HCT116 (cell line): ENCODE results near the gene GSTO1. TPM values are rescaled to one million over a fixed set of nuclear protein-coding genes. Genes with fewer than 3 reads are reported as not detected.

Experiments used
- ATAC-seq: fragments of 200-7000 bp; cut with Tn5 transposase; 2 replicates; pipeline ENCODE4 v1.9.1; 2020; ENCODE audit warnings: mild to moderate bottlenecking, moderate library complexity
- BruUV-seq: library from RNA; stranded (reverse); fragments of 400-500 nt; replicated peaks from 2 replicates; lab custom pipeline; 2021; lab: Mats Ljungman, UMichigan
- CTCF ChIA-PET: fragments of 300-600 bp; sonication (Branson Sonifier 250); formaldehyde crosslinking; loops from one replicate; lab custom pipeline; 2021; ENCODE audit warnings: antibody characterized with exemption; lab: Charles Lee
- POLR2A ChIA-PET: fragments of 300-600, 350-600 bp; sonication (Branson Sonifier 250); formaldehyde crosslinking; loops from one replicate; lab custom pipeline; 2021; ENCODE audit warnings: antibody characterized with exemption; lab: Charles Lee
- RAD21 ChIA-PET, 2 experiments: fragments of 300-600 bp; sonication (Branson Sonifier 250); formaldehyde crosslinking; loops; one replicate each; lab custom pipeline; 2023; ENCODE audit warnings: low total read pairs in 2 of 2; ENCODE audit not compliant: uncharacterized antibody in 2 of 2, unreplicated experiment in 2 of 2, low non-redundant PET in 1 of 2; lab: Charles Lee
- DNase-seq: peaks from one replicate; pipeline ENCODE4 v3.0.0-alpha.2; 2010; ENCODE audit warnings: low read depth, low spot score
- H2AFZ ChIP-seq: fragments of 200-600 bp; shearing (Covaris generic), sonication (generic); 2 replicates; pipeline ENCODE4 v1.6.1; 2017; ENCODE audit warnings: low read depth, mixed run types, mixed read lengths, antibody characterized with exemption, low read length; ENCODE audit not compliant: poor library complexity, severe bottlenecking
- H3K27ac ChIP-seq: 2 replicates; pipeline ENCODE4 v1.5.1; 2012; ENCODE audit warnings: low read depth, low read length
- H3K27me3 ChIP-seq: fragments of 200-600 bp; sonication (generic); 2 replicates; pipeline ENCODE4 v1.6.1; 2016; ENCODE audit warnings: mixed run types, low read length, mixed read lengths; ENCODE audit not compliant: insufficient read depth
- H3K36me3 ChIP-seq, 2 experiments: fragments of 200-500 bp in 1 of 2; fragments of 200-600 bp in 1 of 2; sonication (Bioruptor generic) in 1 of 2; sonication (generic) in 1 of 2; 2 replicates each; pipeline versions ENCODE4 v1.5.1 to v1.6.1; 2014 to 2016; ENCODE audit warnings: low read length in 2 of 2, inconsistent platforms in 1 of 2, mixed read lengths in 1 of 2, mixed run types in 1 of 2; ENCODE audit not compliant: insufficient read depth in 2 of 2, control insufficient read depth in 1 of 2
- H3K4me1 ChIP-seq, 2 experiments: fragments of 200-600 bp in 1 of 2; sonication (generic) in 1 of 2; 2 replicates each; pipeline versions ENCODE4 v1.5.1 to v1.6.1; 2012 to 2017; ENCODE audit warnings: low read length in 2 of 2, inconsistent platforms in 1 of 2, mild to moderate bottlenecking in 1 of 2, mixed read lengths in 1 of 2, mixed run types in 1 of 2, moderate library complexity in 1 of 2; ENCODE audit not compliant: insufficient read depth in 2 of 2, control insufficient read depth in 1 of 2
- H3K4me2 ChIP-seq: fragments of 200-600 bp; sonication (generic); 2 replicates; pipeline ENCODE4 v1.6.1; 2017; ENCODE audit warnings: mixed run types, low read length, mixed read lengths
- H3K4me3 ChIP-seq, 2 experiments: fragments of 200-600 bp in 1 of 2; sonication (generic) in 1 of 2; replicated peaks in 1 of 2; 2 replicates each; pipeline ENCODE4 v1.5.1; 2011 to 2016; ENCODE audit warnings: low read length in 2 of 2, control low read depth in 1 of 2, low read depth in 1 of 2, mild to moderate bottlenecking in 1 of 2, mixed read lengths in 1 of 2, mixed run types in 1 of 2
- H3K79me2 ChIP-seq: fragments of 200-600 bp; sonication (generic); 2 replicates; pipeline ENCODE4 v1.6.1; 2017; ENCODE audit warnings: mild to moderate bottlenecking, mixed run types, low read length, moderate library complexity, mixed read lengths; ENCODE audit not compliant: insufficient read depth
- H3K9ac ChIP-seq: fragments of 200-600 bp; sonication (generic); 2 replicates; pipeline ENCODE4 v1.6.1; 2016; ENCODE audit warnings: low read length, mixed read lengths
- H3K9me2 ChIP-seq: fragments of 200-600 bp; sonication (generic), shearing (Covaris generic); 2 replicates; pipeline ENCODE4 v1.6.1; 2017; ENCODE audit warnings: mixed run types, mild to moderate bottlenecking, moderate library complexity; ENCODE audit not compliant: insufficient read depth
- H3K9me3 ChIP-seq, 2 experiments: fragments of 200-500 bp in 1 of 2; fragments of 200-600 bp in 1 of 2; sonication (Bioruptor generic) in 1 of 2; sonication (generic) in 1 of 2; 2 replicates each; pipeline ENCODE4 v1.6.1; 2014 to 2017; ENCODE audit warnings: low read length in 2 of 2, mixed read lengths in 2 of 2, inconsistent platforms in 1 of 2, low read depth in 1 of 2, mild to moderate bottlenecking in 1 of 2, mixed run types in 1 of 2, moderate library complexity in 1 of 2; ENCODE audit not compliant: control insufficient read depth in 1 of 2, insufficient read depth in 1 of 2
- H4K20me1 ChIP-seq: fragments of 200-600 bp; sonication (generic), shearing (Covaris generic); 2 replicates; pipeline ENCODE4 v1.6.1; 2017; ENCODE audit warnings: mixed run types, mild to moderate bottlenecking, moderate library complexity; ENCODE audit not compliant: insufficient read depth
- CBX3 ChIP-seq: IDR thresholded peaks from 2 replicates; pipeline ENCODE4 v1.6.1; 2012; ENCODE audit warnings: low read depth
- CEBPB ChIP-seq: IDR thresholded peaks from 2 replicates; pipeline ENCODE4 v1.6.1; 2012; ENCODE audit warnings: low read depth
- CTCF ChIP-seq, 3 experiments: fragments of 200-600 bp in 1 of 3; sonication (generic) in 1 of 3; IDR thresholded peaks in 2 of 3; conservative IDR thresholded peaks in 1 of 3; 2 replicates each; pipeline ENCODE4 v1.5.1; 2012 to 2017; ENCODE audit warnings: low read depth in 2 of 3, low read length in 2 of 3, antibody characterized with exemption in 1 of 3, borderline replicate concordance in 1 of 3, control low read depth in 1 of 3, mild to moderate bottlenecking in 1 of 3, mixed read lengths in 1 of 3, mixed run types in 1 of 3, moderate library complexity in 1 of 3; ENCODE audit not compliant: insufficient read depth in 1 of 3
- EGR1 ChIP-seq: IDR thresholded peaks from 2 replicates; pipeline ENCODE4 v1.6.1; 2012; ENCODE audit warnings: low read depth
- ELF1 ChIP-seq: IDR thresholded peaks from 2 replicates; pipeline ENCODE4 v1.6.1; 2012; ENCODE audit warnings: low read depth, borderline replicate concordance
- EZH2 ChIP-seq: fragments of 200-600 bp; sonication (generic); IDR thresholded peaks from 2 replicates; pipeline ENCODE4 v1.6.1; 2017; ENCODE audit warnings: antibody characterized with exemption, mixed run types
- EZH2phosphoT487 ChIP-seq: fragments of 200-600 bp; IDR thresholded peaks from 2 replicates; pipeline ENCODE4 v1.6.1; 2018; ENCODE audit warnings: antibody characterized with exemption, borderline replicate concordance
- FOSL1 ChIP-seq: IDR thresholded peaks from 2 replicates; pipeline ENCODE4 v1.6.1; 2012; ENCODE audit warnings: low read depth
- MAX ChIP-seq: IDR thresholded peaks from 2 replicates; pipeline ENCODE4 v1.6.1; 2012
- POLR2A ChIP-seq: IDR thresholded peaks from 2 replicates; pipeline ENCODE4 v1.7.0; 2011; ENCODE audit warnings: borderline replicate concordance; ENCODE audit not compliant: insufficient read depth, insufficient read length; ENCODE audit errors: extremely low read depth
- RAD21 ChIP-seq: IDR thresholded peaks from 2 replicates; pipeline ENCODE4 v1.6.1; 2012; ENCODE audit warnings: low read depth, mild to moderate bottlenecking
- SIN3A ChIP-seq: IDR thresholded peaks from 2 replicates; pipeline ENCODE4 v1.6.1; 2012; ENCODE audit warnings: low read depth
- SRF ChIP-seq: IDR thresholded peaks from 2 replicates; pipeline ENCODE4 v1.6.1; 2012; ENCODE audit warnings: low read depth
- TCF7L2 ChIP-seq: IDR thresholded peaks from 2 replicates; pipeline ENCODE4 v1.7.0; 2011; ENCODE audit warnings: borderline replicate concordance, inconsistent platforms; ENCODE audit not compliant: insufficient read depth, insufficient read length; ENCODE audit errors: extremely low read depth
- YY1 ChIP-seq: IDR thresholded peaks from 2 replicates; pipeline ENCODE4 v1.6.1; 2011; ENCODE audit warnings: low read length, low read depth, moderate library complexity, mild to moderate bottlenecking; ENCODE audit not compliant: insufficient replicate concordance; ENCODE audit errors: extremely low read depth
- ZFX ChIP-seq: fragments of 450-650 bp; IDR thresholded peaks from 2 replicates; pipeline ENCODE4 v1.6.1; 2017
- intact Hi-C: fragments of 100-400 bp; cut with micrococcal nuclease; formaldehyde crosslinking; loops from 2 replicates; pipeline ENCODE4 v1.10.0; 2022
- total RNA-seq: library from RNA; stranded (reverse); gene quantifications from one replicate; pipeline ENCODE4 v1.2.1, GENCODE V29; 2021; ENCODE audit not compliant: unreplicated experiment
- TF ChIP-seq, protein P1 (sequence below): IDR thresholded peaks from 2 replicates; pipeline ENCODE4 v1.6.1; 2012
- TF ChIP-seq, protein P2 (sequence below): IDR thresholded peaks from 2 replicates; pipeline ENCODE4 v1.6.1; 2012; ENCODE audit warnings: low read depth
- TF ChIP-seq, protein P3 (sequence below): IDR thresholded peaks from 2 replicates; pipeline ENCODE4 v1.6.1; 2011; ENCODE audit warnings: mild to moderate bottlenecking, low read length, moderate library complexity; ENCODE audit not compliant: insufficient replicate concordance; ENCODE audit errors: extremely low read depth

Gene GSTO1
- total RNA-seq, 1 experiment from 2014 or later = 179 TPM

- CTCF ChIA-PET = no interaction called here
- H3K9ac ChIP-seq = no peak overlapping the region
- H3K9me2 ChIP-seq = no peaks in the 10 kb centered on the region
- peaks cover 22% of the 10 kb centered on the region; the same call in 1 of the 2 replicates for H3K79me2 ChIP-seq
- RAD21 ChIA-PET = no interaction called here
- POLR2A ChIA-PET = no interaction called here
- H3K4me1 ChIP-seq = peaks cover 4 to 18% of the 10 kb centered on the region in 2 experiments
- no peak overlapping the region for H3K27ac ChIP-seq
- no peak overlapping the region for H2AFZ ChIP-seq
- H3K9me3 ChIP-seq = no peaks in the 10 kb centered on the region
- H4K20me1 ChIP-seq = no peaks in the 10 kb centered on the region
- no peak overlapping the region for H3K4me2 ChIP-seq
- intact Hi-C loops = no loop called here
- BruUV-seq = no TSS peak
- H3K27me3 ChIP-seq = no peaks in the 10 kb centered on the region
- DNase-seq (no peak), ATAC-seq (no peak)
- peaks cover 16 to 22% of the 10 kb centered on the region in 2 experiments; a peak in 3 of 4 replicates for H3K36me3 ChIP-seq
- H3K4me3 ChIP-seq = no peak overlapping the region
- TF ChIP-seq RAD21 = no peak
- TF ChIP-seq YY1 = no peak
- TF ChIP-seq MAX = no peak
- no peak for TF ChIP-seq FOSL1
- TF ChIP-seq SIN3A = no peak
- no peak for TF ChIP-seq CEBPB
- no peak for TF ChIP-seq ELF1
- no peak for TF ChIP-seq CBX3
- TF ChIP-seq, protein P1, sequence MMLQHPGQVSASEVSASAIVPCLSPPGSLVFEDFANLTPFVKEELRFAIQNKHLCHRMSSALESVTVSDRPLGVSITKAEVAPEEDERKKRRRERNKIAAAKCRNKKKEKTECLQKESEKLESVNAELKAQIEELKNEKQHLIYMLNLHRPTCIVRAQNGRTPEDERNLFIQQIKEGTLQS = no peak
- TF ChIP-seq SRF = no peak
- no peak for TF ChIP-seq POLR2A
- no peak for TF ChIP-seq EZH2phosphoT487
- TF ChIP-seq ZFX = no peak
- no peak for TF ChIP-seq EZH2
- TF ChIP-seq TCF7L2 = no peak
- no peak for TF ChIP-seq EGR1
- no peak for TF ChIP-seq CTCF (IDR thresholded peaks at IDR 0.05 in 2 of 3, conservative IDR thresholded peaks at IDR 0.05 in 1 of 3; ENCODE audit: borderline replicate concordance in 1 of 3, insufficient read depth in 1 of 3, low read depth in 2 of 3, low read length in 2 of 3)
- TF ChIP-seq, protein P2, sequence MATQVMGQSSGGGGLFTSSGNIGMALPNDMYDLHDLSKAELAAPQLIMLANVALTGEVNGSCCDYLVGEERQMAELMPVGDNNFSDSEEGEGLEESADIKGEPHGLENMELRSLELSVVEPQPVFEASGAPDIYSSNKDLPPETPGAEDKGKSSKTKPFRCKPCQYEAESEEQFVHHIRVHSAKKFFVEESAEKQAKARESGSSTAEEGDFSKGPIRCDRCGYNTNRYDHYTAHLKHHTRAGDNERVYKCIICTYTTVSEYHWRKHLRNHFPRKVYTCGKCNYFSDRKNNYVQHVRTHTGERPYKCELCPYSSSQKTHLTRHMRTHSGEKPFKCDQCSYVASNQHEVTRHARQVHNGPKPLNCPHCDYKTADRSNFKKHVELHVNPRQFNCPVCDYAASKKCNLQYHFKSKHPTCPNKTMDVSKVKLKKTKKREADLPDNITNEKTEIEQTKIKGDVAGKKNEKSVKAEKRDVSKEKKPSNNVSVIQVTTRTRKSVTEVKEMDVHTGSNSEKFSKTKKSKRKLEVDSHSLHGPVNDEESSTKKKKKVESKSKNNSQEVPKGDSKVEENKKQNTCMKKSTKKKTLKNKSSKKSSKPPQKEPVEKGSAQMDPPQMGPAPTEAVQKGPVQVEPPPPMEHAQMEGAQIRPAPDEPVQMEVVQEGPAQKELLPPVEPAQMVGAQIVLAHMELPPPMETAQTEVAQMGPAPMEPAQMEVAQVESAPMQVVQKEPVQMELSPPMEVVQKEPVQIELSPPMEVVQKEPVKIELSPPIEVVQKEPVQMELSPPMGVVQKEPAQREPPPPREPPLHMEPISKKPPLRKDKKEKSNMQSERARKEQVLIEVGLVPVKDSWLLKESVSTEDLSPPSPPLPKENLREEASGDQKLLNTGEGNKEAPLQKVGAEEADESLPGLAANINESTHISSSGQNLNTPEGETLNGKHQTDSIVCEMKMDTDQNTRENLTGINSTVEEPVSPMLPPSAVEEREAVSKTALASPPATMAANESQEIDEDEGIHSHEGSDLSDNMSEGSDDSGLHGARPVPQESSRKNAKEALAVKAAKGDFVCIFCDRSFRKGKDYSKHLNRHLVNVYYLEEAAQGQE = no peak
- TF ChIP-seq, protein P3, sequence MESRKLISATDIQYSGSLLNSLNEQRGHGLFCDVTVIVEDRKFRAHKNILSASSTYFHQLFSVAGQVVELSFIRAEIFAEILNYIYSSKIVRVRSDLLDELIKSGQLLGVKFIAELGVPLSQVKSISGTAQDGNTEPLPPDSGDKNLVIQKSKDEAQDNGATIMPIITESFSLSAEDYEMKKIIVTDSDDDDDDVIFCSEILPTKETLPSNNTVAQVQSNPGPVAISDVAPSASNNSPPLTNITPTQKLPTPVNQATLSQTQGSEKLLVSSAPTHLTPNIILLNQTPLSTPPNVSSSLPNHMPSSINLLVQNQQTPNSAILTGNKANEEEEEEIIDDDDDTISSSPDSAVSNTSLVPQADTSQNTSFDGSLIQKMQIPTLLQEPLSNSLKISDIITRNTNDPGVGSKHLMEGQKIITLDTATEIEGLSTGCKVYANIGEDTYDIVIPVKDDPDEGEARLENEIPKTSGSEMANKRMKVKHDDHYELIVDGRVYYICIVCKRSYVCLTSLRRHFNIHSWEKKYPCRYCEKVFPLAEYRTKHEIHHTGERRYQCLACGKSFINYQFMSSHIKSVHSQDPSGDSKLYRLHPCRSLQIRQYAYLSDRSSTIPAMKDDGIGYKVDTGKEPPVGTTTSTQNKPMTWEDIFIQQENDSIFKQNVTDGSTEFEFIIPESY = no peak
These were observed 61.8 kb downstream of the GSTO1 start for GRCh38 chr10:104316321-104317099.
